K562 (cell line): ENCODE results near the gene PTPRE. TPM values are rescaled to one million over a fixed set of nuclear protein-coding genes. Genes with fewer than 3 reads are reported as not detected.

Source experiments
- ATAC-seq: fragments of 200-7000 bp; cut with Tn5 transposase; 3 replicates; pipeline ENCODE4 v1.9.1; 2020; ENCODE audit warnings: moderate library complexity
- BruUV-seq: library from RNA; stranded (reverse); fragments of 400-500 nt; replicated peaks from 2 replicates; lab custom pipeline; 2021; lab: Mats Ljungman, UMichigan
- CTCF ChIA-PET: fragments of 300-600 bp; formaldehyde crosslinking; extraction: SDS; loops from one replicate; lab custom pipeline; 2021; ENCODE audit warnings: low intra/inter-chr PET ratio; lab: Yijun Ruan, JAX
- POLR2A ChIA-PET: fragments of 300-600, 350-650 bp; sonication (Branson Sonifier 250); formaldehyde crosslinking; extraction: SDS; loops from one replicate; lab custom pipeline; 2021; ENCODE audit warnings: antibody characterized with exemption, inconsistent platforms; lab: Yijun Ruan, JAX
- DNase-seq, 4 experiments: peaks; one replicate each; pipeline versions ENCODE4 v3.0.0 to v3.0.0-alpha.2; 2011 to 2018; ENCODE audit warnings: low spot score in 3 of 4, mixed read lengths in 3 of 4; ENCODE audit errors: extremely low read depth in 1 of 4
- FAIRE-seq: peaks from 2 replicates; lab custom pipeline; 2011; peaks lifted over from hg19 to GRCh38; lab: Jason Lieb, UNC
- H2AFZ ChIP-seq: 2 replicates; pipeline ENCODE4 v1.6.0; 2011; ENCODE audit warnings: low read depth, low read length, control low read depth, inconsistent platforms
- H3K27ac ChIP-seq: fragments of 200-600 bp; 3 replicates; pipeline ENCODE4 v1.8.0; 2011; ENCODE audit warnings: low read depth, mild to moderate bottlenecking, control low read depth, inconsistent platforms, low read length, moderate library complexity, mixed read lengths; ENCODE audit errors: extremely low read depth
- H3K27me3 ChIP-seq, 2 experiments: fragments of 300-600 bp in 1 of 2; 2 replicates in 1 of 2; 3 replicates in 1 of 2; pipeline versions ENCODE4 v1.6.0 to v1.8.0; 2011; ENCODE audit warnings: inconsistent platforms in 2 of 2, low read length in 2 of 2, mild to moderate bottlenecking in 1 of 2, mixed read lengths in 1 of 2, moderate library complexity in 1 of 2; ENCODE audit not compliant: control insufficient read depth in 2 of 2, insufficient read depth in 2 of 2
- H3K36me3 ChIP-seq: fragments of 300-600 bp; 3 replicates; pipeline ENCODE4 v1.8.0; 2011; ENCODE audit warnings: mild to moderate bottlenecking, low read length, inconsistent platforms; ENCODE audit not compliant: control insufficient read depth, insufficient read depth
- H3K4me1 ChIP-seq, 2 experiments: fragments of 200-600 bp in 1 of 2; replicated peaks in 1 of 2; 2 replicates in 1 of 2; 3 replicates in 1 of 2; pipeline versions ENCODE4 v1.5.1 to v1.8.0; 2011; ENCODE audit warnings: inconsistent platforms in 2 of 2, low read length in 2 of 2, mild to moderate bottlenecking in 1 of 2, mixed read lengths in 1 of 2, moderate library complexity in 1 of 2; ENCODE audit not compliant: control insufficient read depth in 2 of 2, insufficient read depth in 2 of 2
- H3K4me2 ChIP-seq: 2 replicates; pipeline ENCODE4 v1.6.1; 2011; ENCODE audit warnings: low read length, control low read depth, inconsistent platforms, mixed read lengths; ENCODE audit not compliant: insufficient read depth
- H3K4me3 ChIP-seq: fragments of 200-600 bp; sonication (generic), shearing (Covaris generic); 2 replicates; pipeline ENCODE4 v1.5.1; 2016; ENCODE audit warnings: control low read depth, inconsistent platforms
- H3K79me2 ChIP-seq: fragments of 200-600 bp; 3 replicates; pipeline ENCODE4 v1.8.0; 2011; ENCODE audit warnings: low read length, inconsistent platforms; ENCODE audit not compliant: control insufficient read depth, insufficient read depth
- H3K9ac ChIP-seq, 2 experiments: 2 replicates each; pipeline versions ENCODE4 v1.6.0 to v1.6.1; 2011; ENCODE audit warnings: low read depth in 2 of 2, low read length in 2 of 2, control low read depth in 1 of 2, inconsistent platforms in 1 of 2, mild to moderate bottlenecking in 1 of 2, mixed read lengths in 1 of 2; ENCODE audit not compliant: insufficient read depth in 1 of 2
- H3K9me1 ChIP-seq: one replicate; pipeline ENCODE4 v1.6.0; 2011; ENCODE audit warnings: inconsistent platforms, mild to moderate bottlenecking, low read length, moderate library complexity; ENCODE audit not compliant: control insufficient read depth, insufficient read depth
- H3K9me3 ChIP-seq: replicated peaks from 2 replicates; pipeline ENCODE4 v1.5.1; 2011; ENCODE audit warnings: low read depth, low read length, inconsistent platforms; ENCODE audit not compliant: control insufficient read depth, insufficient read depth
- H4K20me1 ChIP-seq: replicated peaks from 2 replicates; pipeline ENCODE4 v1.6.1; 2011; ENCODE audit warnings: low read length, inconsistent platforms, mixed read lengths; ENCODE audit not compliant: control insufficient read depth, insufficient read depth
- CUX1 ChIP-seq: fragments of 200-800 bp; sonication (Bioruptor generic); IDR thresholded peaks from 2 replicates; pipeline ENCODE4 v1.6.1; 2016; ENCODE audit warnings: missing genetic modification characterization, missing compliant biosample characterization
- EP400 ChIP-seq: fragments of 450-650 bp; IDR thresholded peaks from 2 replicates; pipeline ENCODE4 v1.6.1; 2017; ENCODE audit warnings: antibody characterized with exemption, mild to moderate bottlenecking, moderate library complexity
- GABPB2 ChIP-seq: fragments of 250-450 bp; sonication (Bioruptor Pico); conservative IDR thresholded peaks from 2 replicates; pipeline ENCODE4 v1.5.1; 2021; ENCODE audit warnings: mild to moderate bottlenecking
- POLR2A ChIP-seq: fragments of 450-650 bp; conservative IDR thresholded peaks from 2 replicates; pipeline ENCODE4 v1.6.1; 2016
- POLR2G ChIP-seq: fragments of 200-400 bp; formaldehyde crosslinking; IDR thresholded peaks from 2 replicates; pipeline ENCODE4 v1.6.1; 2017; ENCODE audit warnings: low read depth, mild to moderate bottlenecking, antibody characterized with exemption, low read length, moderate library complexity
- TCFL5 ChIP-seq: fragments of 250-450 bp; sonication (Bioruptor Pico); conservative IDR thresholded peaks from 2 replicates; pipeline ENCODE4 v1.6.1; 2021; ENCODE audit warnings: mild to moderate bottlenecking, moderate library complexity, matching md5 sums
- ZNF133 ChIP-seq: fragments of 250-450 bp; sonication (Bioruptor Pico); IDR thresholded peaks from 2 replicates; pipeline ENCODE4 v1.4.0; 2020; ENCODE audit warnings: mild to moderate bottlenecking
- ZSCAN29 ChIP-seq: fragments of 450-650 bp; IDR thresholded peaks from 2 replicates; pipeline ENCODE4 v1.6.1; 2017
- WGBS: fragments of 100-300 bp; shearing (Covaris generic); methylation state at CpG from one replicate; pipeline ENCODE4 v1.1.6; 2016; ENCODE audit warnings: low coverage, mixed read lengths; ENCODE audit not compliant: insufficient coverage; ENCODE audit errors: missing lambda C conversion rate; 5-methylcytosine and 5-hydroxymethylcytosine counted together
- in situ Hi-C: fragments of 300-500 bp; cut with MboI; formaldehyde crosslinking; loops from 4 replicates; pipeline ENCODE4 v1.15.0; 2018; ENCODE audit warnings: inconsistent platforms, mixed read lengths
- intact Hi-C: fragments of 100-400 bp; cut with micrococcal nuclease; formaldehyde crosslinking; loops from 2 replicates; pipeline ENCODE4 v1.14.2; 2022
- polyA plus RNA-seq, 8 experiments: library from polyadenylated mRNA; depleted of rRNA in 4 of 8; stranded (reverse) in 5 of 8; unstranded in 3 of 8; fragments of >200 nt; fragmentation: Nextera tagmentation in 2 of 8; fragmentation: Illumina TruSeq in 1 of 8; extraction: Ambion mirVana in 2 of 8; extraction: Trizol in 1 of 8; gene quantifications; 2 replicates each; pipeline versions ENCODE4 v1.2.1 to v1.2.3, GENCODE V29; 2011 to 2014; ENCODE audit warnings: inconsistent platforms in 1 of 8, missing spikeins in 1 of 8
- total RNA-seq, 7 experiments: library from RNA; depleted of rRNA in 6 of 7; stranded (reverse); fragments of >200 nt in 6 of 7; fragmentation: Illumina TruSeq in 2 of 7; extraction: Trizol in 2 of 7; gene quantifications; 2 replicates each; pipeline versions ENCODE4 v1.2.1 to v1.2.3, GENCODE V29; 2011 to 2021; ENCODE audit warnings: low replicate concordance in 1 of 7

PTPRE gene
- total and polyA plus RNA-seq, 9 of the 15 experiments (the other 6 are each of a cell fraction or from before 2014, with no cell fraction given) = 0.01 to 0.13 (median 0.04) TPM; not detected in 4

GRCh38 chr10:127962205-127962604 lies 55.3 kb downstream of the PTPRE start:
- H3K4me2 ChIP-seq = no peak overlapping the region
- H3K9ac ChIP-seq = no peak overlapping the region
- H3K9me3 ChIP-seq = no peaks in the 10 kb centered on the region
- CTCF ChIA-PET = no interaction called here
- WGBS = 0% methylated on average over 11 of the region's 13 CpGs
- TF ChIP-seq POLR2A (no peak), ZNF133 (no peak), GABPB2 (no peak), POLR2G (no peak), ZSCAN29 (no peak), CUX1 (no peak), TCFL5 (no peak), EP400 (no peak)
- DNase-seq (no peak), ATAC-seq (no peak), FAIRE-seq (no peak)
- H3K4me3 ChIP-seq = no peak overlapping the region
- no peaks in the 10 kb centered on the region for H3K36me3 ChIP-seq
- no peaks in the 10 kb centered on the region for H3K9me1 ChIP-seq
- in situ Hi-C loops = no loop called here
- H4K20me1 ChIP-seq = no peaks in the 10 kb centered on the region
- intact Hi-C loops = no loop called here
- H3K27ac ChIP-seq = no peak overlapping the region
- no peaks in the 10 kb centered on the region for H3K4me1 ChIP-seq
- no peak overlapping the region for H2AFZ ChIP-seq
- no peaks in the 10 kb centered on the region; a peak in 1 of 5 replicates for H3K27me3 ChIP-seq
- POLR2A ChIA-PET = no interaction called here
- no TSS peak for BruUV-seq
- no peaks in the 10 kb centered on the region for H3K79me2 ChIP-seq
